GM10847 (cell line): ENCODE measurements around the gene ABCB10.

Experiments
- POLR2A ChIP-seq: IDR thresholded peaks from 2 replicates; pipeline ENCODE4 v1.6.1; 2011; ENCODE audit not compliant: insufficient read length; ENCODE audit errors: extremely low read depth

ABCB10 gene

GRCh38 chr1:229579059-229579673 is 20.7 kb upstream of the ABCB10 start:
- no peak for TF ChIP-seq POLR2A

GRCh38 chr1:229578168-229579058 is 19.9 kb upstream of the ABCB10 start:
- no peak for TF ChIP-seq POLR2A

DNA sequence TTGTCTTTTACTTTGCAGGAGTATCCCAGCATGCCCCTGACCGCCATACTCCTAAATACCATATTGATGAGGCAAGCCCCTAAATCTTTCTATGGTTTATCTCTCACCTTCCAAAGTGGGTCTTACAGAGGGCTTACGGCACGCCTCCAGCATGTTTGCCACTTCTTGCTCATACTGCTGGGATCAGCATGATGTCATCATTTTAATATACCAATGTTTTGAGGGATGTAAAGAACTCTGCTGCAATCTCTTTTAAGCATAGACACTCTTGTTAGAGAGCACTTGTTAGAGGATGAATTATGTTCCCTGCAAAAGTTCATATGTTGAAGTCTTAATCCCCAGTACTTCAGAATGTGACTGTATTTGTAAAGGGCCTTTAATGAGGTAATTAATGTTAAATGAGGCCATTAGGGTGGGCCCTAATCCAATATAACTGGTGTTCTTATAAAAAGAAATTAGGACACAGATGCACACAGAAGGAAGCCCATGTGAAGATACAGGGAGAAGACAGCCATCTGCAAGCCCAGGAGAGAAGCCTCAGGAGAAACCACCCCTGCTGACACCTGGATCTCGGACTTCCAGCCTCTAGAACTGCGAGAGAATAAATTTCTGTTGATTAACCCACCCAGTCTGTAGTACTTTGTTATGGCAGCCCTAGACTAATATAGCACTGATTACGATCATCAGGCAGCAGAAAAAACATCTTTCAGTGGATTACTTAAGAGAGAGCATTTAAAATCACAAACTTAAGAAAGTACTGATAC is 16.4 kb upstream of the ABCB10 start:
- no peak for TF ChIP-seq POLR2A

DNA sequence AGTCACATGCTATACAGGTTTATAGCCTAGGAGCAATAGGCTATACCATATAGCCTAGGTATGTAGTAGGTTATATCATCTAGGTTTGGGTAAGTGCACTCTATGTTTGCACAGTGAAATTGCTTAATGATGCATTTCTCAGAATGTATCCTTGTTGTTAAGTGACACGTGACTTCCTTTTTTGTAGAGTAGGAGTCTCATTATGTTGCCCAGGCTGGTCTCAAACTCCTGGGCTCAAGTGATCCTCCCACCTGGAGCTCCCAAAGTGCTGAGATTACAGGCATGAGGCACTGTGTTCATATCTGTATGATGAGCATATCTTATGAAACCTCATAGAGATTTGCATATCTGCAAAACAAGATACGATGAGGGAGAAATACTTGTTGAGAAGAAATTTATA is 13.8 kb upstream of the ABCB10 start:
- TF ChIP-seq POLR2A, result no peak

DNA sequence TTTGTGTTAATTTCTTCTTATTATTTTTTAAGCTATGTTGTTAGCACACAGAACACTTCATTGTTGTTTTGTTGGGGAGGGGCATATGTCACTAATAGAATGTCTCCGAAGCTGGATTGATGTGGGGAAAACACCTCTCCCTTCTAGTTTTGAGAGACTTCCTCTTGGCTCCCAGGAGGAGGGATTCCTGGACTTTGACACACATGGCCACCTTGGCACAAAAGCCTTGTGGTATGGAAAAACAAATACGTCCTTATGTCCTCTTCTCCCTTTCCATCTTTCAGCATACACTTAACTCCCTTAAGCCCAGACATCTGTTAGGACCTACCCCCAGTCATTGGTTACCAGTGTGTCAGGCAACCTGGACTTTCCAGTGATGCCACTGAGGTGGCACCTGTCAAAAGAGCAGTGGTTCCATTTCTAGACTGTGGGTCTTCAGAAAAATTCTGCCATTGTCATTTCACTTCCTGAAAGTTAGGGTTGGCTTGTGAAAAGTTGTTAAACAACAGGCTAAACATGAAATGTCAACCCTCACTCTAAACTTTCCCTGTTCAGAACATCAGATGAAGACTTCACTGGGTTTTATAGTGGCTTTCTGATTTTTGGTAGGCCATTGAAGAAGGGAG is 12.5 kb upstream of the ABCB10 start:
- TF ChIP-seq POLR2A, result no peak

DNA sequence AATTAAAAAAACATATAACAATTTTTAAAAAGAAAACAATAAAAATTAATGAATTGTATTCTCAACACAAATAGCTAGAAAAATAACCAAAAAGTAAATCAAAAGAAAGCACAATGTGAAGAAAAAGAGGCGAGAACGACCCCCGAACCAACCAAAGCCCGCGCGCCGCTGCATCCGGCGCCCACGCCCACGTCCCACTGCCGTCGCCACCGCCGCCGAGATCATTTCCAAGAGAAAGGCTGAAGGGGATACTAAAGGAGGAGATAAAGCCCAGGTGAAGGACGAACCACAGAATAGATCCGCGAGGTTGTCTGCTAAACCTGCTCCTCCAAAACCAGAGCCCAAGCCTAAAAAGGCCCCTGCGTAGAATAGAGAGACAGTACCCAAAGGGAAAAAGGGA is 11.8 kb upstream of the ABCB10 start:
- TF ChIP-seq POLR2A, result no peak

- no peak for TF ChIP-seq POLR2A
Measured at GRCh38 chr1:229567109-229567868, 8.8 kb upstream of the ABCB10 start.

DNA sequence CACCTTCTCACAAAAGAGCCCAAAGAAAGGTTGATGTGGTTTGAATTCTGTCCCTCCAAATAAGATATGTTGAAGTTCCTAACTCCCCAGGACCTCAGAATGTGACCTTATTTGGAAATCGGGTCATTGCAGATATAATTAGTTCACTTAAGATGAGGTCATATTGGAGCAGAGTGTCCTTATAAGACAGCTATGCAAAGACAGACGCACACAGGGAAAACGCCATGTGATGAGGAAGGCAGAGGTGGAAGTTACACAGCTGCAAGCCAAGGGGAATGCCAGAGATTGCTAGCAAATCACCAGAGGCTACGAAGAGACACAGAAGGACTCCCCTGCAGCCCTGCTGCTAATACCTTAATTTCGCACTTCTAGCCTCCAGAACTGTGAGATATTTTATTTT is 5.2 kb upstream of the ABCB10 start:
- no peak for TF ChIP-seq POLR2A

- TF ChIP-seq POLR2A, result no peak
Measured at GRCh38 chr1:229563241-229563640, 4.7 kb upstream of the ABCB10 start.

DNA sequence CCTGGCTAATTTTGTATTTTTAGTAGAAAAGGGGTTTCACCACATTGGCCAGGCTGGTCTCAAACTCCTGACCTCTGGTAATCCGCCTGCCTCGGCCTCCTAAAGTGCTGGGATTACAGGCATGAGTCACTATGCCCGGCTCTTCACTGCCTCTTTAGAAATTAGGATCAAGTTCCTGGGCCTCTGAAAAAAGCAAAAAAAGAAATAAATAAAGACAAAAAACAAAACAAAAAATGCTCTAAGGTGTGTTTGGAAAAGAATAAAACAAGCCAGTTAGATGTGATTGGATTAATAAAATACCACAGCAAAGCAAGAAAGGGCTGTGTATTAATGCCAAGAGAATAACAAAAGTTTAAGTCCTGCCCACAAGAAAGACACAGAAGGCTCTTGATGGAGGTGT is 4.2 kb upstream of the ABCB10 start:
- no peak for TF ChIP-seq POLR2A

- no peak for TF ChIP-seq POLR2A
Measured at GRCh38 chr1:229561141-229561540, 2.6 kb upstream of the ABCB10 start.

DNA sequence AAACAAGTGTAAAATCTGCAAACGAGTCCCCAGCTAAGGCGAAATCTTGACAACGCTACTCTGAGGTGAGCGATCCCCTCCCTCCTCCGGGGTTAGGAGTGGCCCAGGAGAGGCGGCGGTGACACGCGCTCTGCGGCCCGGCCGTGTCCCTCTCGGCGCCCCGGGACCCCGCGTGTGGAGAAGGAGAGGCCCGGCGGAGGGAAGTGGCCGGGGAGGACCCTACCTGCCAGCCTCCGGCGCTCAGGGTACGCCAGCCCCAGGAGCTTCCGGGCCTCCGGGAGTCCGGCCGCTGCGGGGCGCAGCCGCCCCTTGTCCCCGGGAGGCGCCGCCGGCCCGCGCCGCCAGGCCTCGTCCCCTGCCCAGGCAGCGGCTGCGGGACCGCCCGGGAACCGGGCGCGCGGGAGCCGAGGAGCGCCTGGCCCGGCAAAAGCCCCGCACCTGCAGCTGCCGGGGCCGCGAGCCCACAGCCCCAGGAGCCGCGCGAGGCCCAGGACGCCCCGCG is 543 bp downstream of the ABCB10 start:
- TF ChIP-seq POLR2A, result no peak

DNA sequence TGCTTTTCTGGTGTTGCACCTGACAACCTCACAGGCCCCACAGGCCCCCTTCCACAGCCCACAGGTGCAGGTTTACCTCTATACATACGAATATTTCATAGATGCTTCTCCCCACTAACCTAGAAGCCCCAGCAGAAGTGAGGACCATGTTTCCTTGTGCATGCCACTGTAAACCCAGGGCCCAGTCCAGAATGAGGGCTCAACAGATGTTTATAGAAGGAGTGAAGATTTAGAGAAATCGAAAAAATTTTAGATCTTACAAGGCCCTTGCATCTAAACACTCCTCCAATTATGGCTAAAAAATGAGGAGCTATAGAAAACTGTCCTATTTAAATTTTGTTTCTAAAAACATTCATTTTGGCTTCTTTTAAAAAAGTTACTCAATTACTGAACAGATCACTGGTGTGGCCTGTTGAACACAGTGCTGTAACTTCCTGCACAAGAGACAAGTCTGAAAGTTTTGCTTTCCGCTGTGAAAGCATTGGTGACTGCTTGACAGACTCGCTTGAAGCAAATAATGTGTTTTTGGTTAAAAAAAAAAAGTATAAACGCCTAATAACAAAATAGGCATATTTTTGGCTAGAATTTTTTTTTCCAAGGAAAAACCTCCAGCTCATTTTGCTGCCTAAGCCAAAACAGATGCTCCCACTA is 1.2 kb downstream of the ABCB10 start:
- TF ChIP-seq POLR2A, result no peak
